Measurements from ENCODE around the gene TMEM88. TPM values are rescaled to one million over a fixed set of nuclear protein-coding genes. Genes with fewer than 3 reads are reported as not detected.

Gene TMEM88
- total RNA-seq, 2 donors from 2014 or later: 16.8 to 26.8 TPM

DNA sequence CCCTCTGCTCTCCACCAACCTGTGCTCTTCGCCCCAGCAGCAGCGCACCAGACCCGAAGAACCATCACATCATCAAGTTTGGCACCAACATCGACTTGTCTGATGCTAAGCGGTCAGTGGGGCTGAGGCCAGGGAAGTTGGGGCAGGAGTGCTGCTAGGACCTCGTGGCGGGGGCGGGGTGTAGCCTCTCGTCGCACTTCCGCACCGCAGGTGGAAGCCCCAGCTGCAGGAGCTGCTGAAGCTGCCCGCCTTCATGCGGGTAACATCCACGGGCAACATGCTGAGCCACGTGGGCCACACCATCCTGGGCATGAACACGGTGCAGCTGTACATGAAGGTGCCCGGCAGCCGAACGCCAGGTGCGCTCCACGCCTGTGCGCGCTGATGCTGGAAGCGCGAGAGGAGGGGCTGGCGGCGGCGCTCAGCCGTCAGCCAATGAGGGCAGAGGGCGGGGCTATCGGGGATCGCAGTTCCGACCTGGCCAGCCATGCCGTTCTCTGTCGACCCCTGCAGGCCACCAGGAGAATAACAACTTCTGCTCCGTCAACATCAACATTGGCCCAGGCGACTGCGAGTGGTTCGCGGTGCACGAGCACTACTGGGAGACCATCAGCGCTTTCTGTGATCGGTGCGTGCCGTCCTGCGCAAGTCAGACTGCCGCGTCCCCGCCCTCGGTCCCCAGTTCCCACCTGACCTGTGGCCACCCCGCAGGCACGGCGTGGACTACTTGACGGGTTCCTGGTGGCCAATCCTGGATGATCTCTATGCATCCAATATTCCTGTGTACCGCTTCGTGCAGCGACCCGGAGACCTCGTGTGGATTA is 3.2 kb upstream of the TMEM88 start:
- H3K9me3 Mint-ChIP-seq: no peaks in the 10 kb centered on the region
- H3K4me1 ChIP-seq (ENCODE audit: control insufficient read depth, insufficient read depth, low read length): no peaks in the 10 kb centered on the region
- DNase-seq: peak; percentile 99
- no peak overlapping the region for H3K9ac ChIP-seq (ENCODE audit: extremely low read depth, low read length, poor library complexity, severe bottlenecking)
- 18 to 27% methylated on average over 35 to 60 of the region's 60 CpGs for WGBS, 2 experiments (ENCODE audit: insufficient coverage in 1 of 2, insufficient read length in 1 of 2)
- TF ChIP-seq, protein P1, sequence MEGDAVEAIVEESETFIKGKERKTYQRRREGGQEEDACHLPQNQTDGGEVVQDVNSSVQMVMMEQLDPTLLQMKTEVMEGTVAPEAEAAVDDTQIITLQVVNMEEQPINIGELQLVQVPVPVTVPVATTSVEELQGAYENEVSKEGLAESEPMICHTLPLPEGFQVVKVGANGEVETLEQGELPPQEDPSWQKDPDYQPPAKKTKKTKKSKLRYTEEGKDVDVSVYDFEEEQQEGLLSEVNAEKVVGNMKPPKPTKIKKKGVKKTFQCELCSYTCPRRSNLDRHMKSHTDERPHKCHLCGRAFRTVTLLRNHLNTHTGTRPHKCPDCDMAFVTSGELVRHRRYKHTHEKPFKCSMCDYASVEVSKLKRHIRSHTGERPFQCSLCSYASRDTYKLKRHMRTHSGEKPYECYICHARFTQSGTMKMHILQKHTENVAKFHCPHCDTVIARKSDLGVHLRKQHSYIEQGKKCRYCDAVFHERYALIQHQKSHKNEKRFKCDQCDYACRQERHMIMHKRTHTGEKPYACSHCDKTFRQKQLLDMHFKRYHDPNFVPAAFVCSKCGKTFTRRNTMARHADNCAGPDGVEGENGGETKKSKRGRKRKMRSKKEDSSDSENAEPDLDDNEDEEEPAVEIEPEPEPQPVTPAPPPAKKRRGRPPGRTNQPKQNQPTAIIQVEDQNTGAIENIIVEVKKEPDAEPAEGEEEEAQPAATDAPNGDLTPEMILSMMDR (conservative IDR thresholded peaks at IDR 0.05): peak; percentile 95
- no peaks in the 10 kb centered on the region for H3K27me3 ChIP-seq (ENCODE audit: control insufficient read depth, insufficient read depth, low read length, poor library complexity, severe bottlenecking)
- H3K9me3 ChIP-seq (ENCODE audit: control insufficient read depth, low read length): no peaks in the 10 kb centered on the region
- peak overlapping the region; percentile 74 for H3K27ac Mint-ChIP-seq
- H3K4me1 Mint-ChIP-seq: peaks cover 14% of the 10 kb centered on the region
- H3K4me3 ChIP-seq (ENCODE audit: low read length): no peak overlapping the region
- H3K36me3 Mint-ChIP-seq (ENCODE audit: low read depth): peaks cover 47% of the 10 kb centered on the region
- peak overlapping the region; percentile 47 for H3K4me3 Mint-ChIP-seq
- H3K27ac ChIP-seq (ENCODE audit: low read depth, low read length): no peak overlapping the region
- H3K27me3 Mint-ChIP-seq (ENCODE audit: insufficient read depth): peaks cover 36% of the 10 kb centered on the region
- H3K36me3 ChIP-seq (ENCODE audit: control insufficient read depth, insufficient read depth, low read length): peaks cover 46% of the 10 kb centered on the region

DNA sequence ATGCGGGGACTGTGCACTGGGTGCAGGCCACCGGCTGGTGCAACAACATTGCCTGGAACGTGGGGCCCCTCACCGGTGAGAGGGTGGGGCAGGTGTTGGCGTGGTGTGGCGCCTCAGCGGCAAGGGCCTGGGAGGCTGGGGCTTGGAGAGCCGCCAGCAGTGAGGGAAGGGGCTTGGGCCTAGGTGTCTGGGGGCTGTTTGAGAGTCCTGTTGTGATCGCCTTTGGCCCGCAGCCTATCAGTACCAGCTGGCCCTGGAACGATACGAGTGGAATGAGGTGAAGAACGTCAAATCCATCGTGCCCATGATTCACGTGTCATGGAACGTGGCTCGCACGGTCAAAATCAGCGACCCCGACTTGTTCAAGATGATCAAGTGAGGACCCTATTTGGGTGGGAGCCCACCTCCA is 2.6 kb upstream of the TMEM88 start:
- no peaks in the 10 kb centered on the region for H3K27me3 ChIP-seq (ENCODE audit: control insufficient read depth, insufficient read depth, low read length, poor library complexity, severe bottlenecking)
- DNase-seq: no peak
- H3K4me3 Mint-ChIP-seq: no peak overlapping the region
- H3K36me3 Mint-ChIP-seq (ENCODE audit: low read depth): peaks cover 42% of the 10 kb centered on the region
- H3K9ac ChIP-seq (ENCODE audit: extremely low read depth, low read length, poor library complexity, severe bottlenecking): no peak overlapping the region
- no peaks in the 10 kb centered on the region for H3K4me1 ChIP-seq (ENCODE audit: control insufficient read depth, insufficient read depth, low read length)
- peaks cover 36% of the 10 kb centered on the region for H3K27me3 Mint-ChIP-seq (ENCODE audit: insufficient read depth)
- peaks cover 14% of the 10 kb centered on the region for H3K4me1 Mint-ChIP-seq
- H3K9me3 ChIP-seq (ENCODE audit: control insufficient read depth, low read length): no peaks in the 10 kb centered on the region
- WGBS, 2 experiments (ENCODE audit: insufficient coverage in 1 of 2, insufficient read length in 1 of 2): 91 to 92% methylated on average over 15 to 20 of the region's 20 CpGs
- H3K36me3 ChIP-seq (ENCODE audit: control insufficient read depth, insufficient read depth, low read length): peaks cover 41% of the 10 kb centered on the region
- H3K27ac Mint-ChIP-seq: no peak overlapping the region
- TF ChIP-seq, protein P1 (conservative IDR thresholded peaks at IDR 0.05): no peak
- no peaks in the 10 kb centered on the region for H3K9me3 Mint-ChIP-seq
- H3K4me3 ChIP-seq (ENCODE audit: low read length): no peak overlapping the region
- no peak overlapping the region for H3K27ac ChIP-seq (ENCODE audit: low read depth, low read length)

DNA sequence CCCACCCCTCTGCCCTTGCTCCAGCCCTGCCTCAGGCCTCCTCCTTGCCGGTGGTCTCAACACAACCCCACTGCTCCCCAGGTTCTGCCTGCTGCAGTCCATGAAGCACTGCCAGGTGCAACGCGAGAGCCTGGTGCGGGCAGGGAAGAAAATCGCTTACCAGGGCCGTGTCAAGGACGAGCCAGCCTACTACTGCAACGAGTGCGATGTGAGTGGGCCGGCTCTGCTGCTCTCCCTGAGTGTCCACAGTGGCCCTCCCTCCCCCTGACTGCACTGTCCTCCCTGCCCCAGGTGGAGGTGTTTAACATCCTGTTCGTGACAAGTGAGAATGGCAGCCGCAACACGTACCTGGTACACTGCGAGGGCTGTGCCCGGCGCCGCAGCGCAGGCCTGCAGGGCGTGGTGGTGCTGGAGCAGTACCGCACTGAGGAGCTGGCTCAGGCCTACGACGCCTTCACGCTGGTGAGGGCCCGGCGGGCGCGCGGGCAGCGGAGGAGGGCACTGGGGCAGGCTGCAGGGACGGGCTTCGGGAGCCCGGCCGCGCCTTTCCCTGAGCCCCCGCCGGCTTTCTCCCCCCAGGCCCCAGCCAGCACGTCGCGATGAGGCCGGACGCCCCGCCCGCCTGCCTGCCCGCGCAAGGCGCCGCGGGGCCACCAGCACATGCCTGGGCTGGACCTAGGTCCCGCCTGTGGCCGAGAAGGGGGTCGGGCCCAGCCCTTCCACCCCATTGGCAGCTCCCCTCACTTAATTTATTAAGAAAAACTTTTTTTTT is 1.8 kb upstream of the TMEM88 start:
- H3K4me1 ChIP-seq (ENCODE audit: control insufficient read depth, insufficient read depth, low read length): no peaks in the 10 kb centered on the region
- peaks cover 41% of the 10 kb centered on the region for H3K36me3 ChIP-seq (ENCODE audit: control insufficient read depth, insufficient read depth, low read length)
- H3K27me3 ChIP-seq (ENCODE audit: control insufficient read depth, insufficient read depth, low read length, poor library complexity, severe bottlenecking): no peaks in the 10 kb centered on the region
- no peak overlapping the region for H3K27ac ChIP-seq (ENCODE audit: low read depth, low read length)
- H3K4me3 ChIP-seq (ENCODE audit: low read length): no peak overlapping the region
- H3K4me3 Mint-ChIP-seq: no peak overlapping the region
- H3K9ac ChIP-seq (ENCODE audit: extremely low read depth, low read length, poor library complexity, severe bottlenecking): no peak overlapping the region
- no peak overlapping the region for H3K27ac Mint-ChIP-seq
- 85 to 89% methylated on average over 23 to 49 of the region's 51 CpGs for whole genome bisulfite sequencing, 2 experiments (ENCODE audit: insufficient coverage in 1 of 2, insufficient read length in 1 of 2)
- TF ChIP-seq, protein P1 (conservative IDR thresholded peaks at IDR 0.05): no peak
- H3K4me1 Mint-ChIP-seq: peaks cover 14% of the 10 kb centered on the region
- no peaks in the 10 kb centered on the region for H3K9me3 Mint-ChIP-seq
- H3K9me3 ChIP-seq (ENCODE audit: control insufficient read depth, low read length): no peaks in the 10 kb centered on the region
- DNase-seq: peak; percentile 81
- peaks cover 36% of the 10 kb centered on the region for H3K27me3 Mint-ChIP-seq (ENCODE audit: insufficient read depth)
- peaks cover 40% of the 10 kb centered on the region for H3K36me3 Mint-ChIP-seq (ENCODE audit: low read depth)
